NCI-H2029 treated with DMSO at 0.1 percent for 48 hours (cell line): ENCODE measurements around the gene SRSF5.
"Not testable (repeated sequence)": the region's sequence is repeated elsewhere in the genome, so short reads cannot be mapped to it uniquely, and the experiment has no call there.

Experiments used
- DNase-seq: peaks from one replicate; lab custom pipeline; 2025; lab: John Stamatoyannopoulos, UW

Gene SRSF5

DNA sequence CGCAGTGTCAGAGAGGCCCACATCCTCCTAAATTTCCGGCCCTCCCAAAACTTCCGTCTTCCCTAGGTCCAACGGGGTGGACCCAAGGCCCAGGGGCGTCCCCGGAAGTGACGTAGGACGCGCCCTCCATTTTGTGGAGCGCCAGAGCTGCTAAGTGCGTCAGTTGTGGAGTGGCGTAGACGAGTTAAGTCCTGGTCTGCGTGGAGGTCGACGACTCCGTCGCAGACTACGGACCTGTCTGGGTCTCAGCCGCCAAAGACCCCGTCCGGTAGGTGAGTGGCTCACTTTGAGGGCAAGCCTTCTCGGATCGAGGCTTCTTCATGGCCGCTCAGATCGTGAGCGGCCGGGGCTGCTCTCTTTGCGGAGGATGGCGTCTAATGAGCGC, at the start of gene SRSF5:
Gene SRSF5, plus strand, starts transcription at position 159 of the 385 bp plus-strand sequence. CDS start 1,015 bp downstream, outside the sequence.
- DNase-seq: peak; percentile 64

GRCh38 chr14:69718614-69719013, 48.3 kb upstream of the SRSF5 start:
- not testable (repeated sequence) for DNase-seq

GRCh38 chr14:69719501-69719951, 47.4 kb upstream of the SRSF5 start:
- no peak for DNase-seq

DNA sequence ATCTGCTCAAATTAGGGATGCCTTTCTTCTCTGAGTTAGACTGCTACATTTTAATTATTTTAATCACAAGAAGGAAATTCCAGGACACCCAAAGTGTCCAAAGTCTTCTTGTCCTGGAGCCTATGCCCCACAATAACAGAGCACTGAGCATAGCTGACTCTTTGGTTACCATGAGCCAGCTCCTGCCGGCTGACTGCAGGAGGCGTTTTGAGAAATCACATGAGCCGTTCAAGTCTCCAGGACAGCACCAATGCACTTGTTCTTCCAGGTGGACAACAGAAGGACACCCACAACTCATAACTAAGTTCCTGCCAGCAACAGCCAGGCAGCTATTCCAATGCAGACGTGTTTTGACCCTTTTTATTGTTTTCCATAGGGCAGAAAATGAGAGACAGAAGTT, 46.0 kb upstream of the SRSF5 start:
- no peak for DNase-seq

DNA sequence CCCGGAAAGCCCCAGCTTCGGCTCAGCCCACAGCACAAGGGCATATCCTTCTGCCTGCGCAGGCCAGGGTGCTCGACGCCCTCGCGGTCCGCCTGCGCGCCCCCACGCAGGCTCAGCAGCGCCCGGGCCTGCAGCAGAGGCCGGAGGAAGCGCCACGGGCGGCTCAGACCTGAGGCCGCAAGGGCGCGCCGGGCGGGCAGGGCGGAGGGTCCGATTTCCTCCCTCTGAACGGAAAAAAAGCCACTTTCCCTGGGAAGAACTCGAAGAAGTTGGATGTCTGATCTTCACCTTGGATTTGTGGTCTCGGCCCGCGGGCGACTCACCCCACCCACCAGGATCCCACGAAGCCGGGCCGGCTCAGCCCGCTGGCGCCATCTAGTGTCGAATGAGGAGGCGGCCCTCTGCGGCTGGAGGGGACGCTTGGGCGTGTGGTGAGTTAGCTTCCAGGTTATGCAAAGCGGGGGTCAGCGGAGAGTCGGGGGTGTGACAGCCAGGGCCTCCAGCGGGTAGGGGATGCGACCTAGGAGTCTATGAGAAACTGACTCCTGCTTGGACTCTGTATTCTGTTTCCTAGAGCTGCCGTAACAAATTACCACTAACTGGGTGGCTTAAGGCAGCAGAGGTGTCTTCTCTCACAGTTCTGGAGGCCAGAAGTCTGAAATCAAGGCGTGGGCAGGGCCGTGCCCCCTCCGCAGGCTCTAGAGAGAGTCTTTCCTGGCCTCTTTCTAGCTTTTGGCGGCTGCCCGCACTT, 40.0 kb upstream of the SRSF5 start:
- no peak for DNase-seq

GRCh38 chr14:69727860-69728259, 39.1 kb upstream of the SRSF5 start:
- DNase-seq: no peak

GRCh38 chr14:69731919-69732598, 34.9 kb upstream of the SRSF5 start:
- not testable (repeated sequence) for DNase-seq

DNA sequence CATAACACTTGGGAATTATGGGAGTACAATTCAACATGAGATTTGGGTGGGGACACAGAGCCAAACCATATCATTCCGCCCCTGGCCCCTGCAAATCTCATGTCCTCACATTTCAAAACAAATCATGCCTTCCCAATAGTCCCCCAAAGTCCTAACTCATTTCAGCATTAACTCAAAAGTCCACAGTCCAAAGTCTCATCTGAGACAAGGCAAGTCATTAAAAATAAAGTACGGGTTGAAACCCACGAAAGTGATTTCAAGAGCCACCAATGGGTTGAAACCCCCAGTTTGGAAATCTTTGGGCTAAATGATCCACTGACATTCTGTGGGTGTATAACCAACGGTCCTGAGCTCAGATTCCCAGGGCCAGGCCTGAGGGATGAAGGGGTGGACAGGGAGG, 30.5 kb upstream of the SRSF5 start:
- not testable (repeated sequence) for DNase-seq

DNA sequence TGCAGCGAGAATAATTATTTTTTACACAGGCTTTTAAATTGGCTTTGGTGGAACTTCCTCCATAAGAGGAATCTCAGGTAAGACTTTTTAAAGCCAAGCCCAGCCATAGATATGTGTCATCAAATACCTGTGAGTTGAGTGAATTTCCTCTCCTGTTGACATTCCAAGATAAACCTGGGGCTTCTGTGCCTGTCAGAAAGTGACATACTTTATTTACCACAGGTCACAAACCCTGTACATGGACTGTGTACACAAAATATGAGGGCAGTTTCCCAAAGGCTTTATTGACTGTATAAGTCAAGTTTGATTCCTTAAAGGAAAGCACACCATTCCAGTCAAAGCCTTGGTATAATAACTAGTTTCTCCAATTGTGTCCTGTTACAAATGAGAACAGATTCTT, 25.9 kb upstream of the SRSF5 start:
- DNase-seq: no peak

DNA sequence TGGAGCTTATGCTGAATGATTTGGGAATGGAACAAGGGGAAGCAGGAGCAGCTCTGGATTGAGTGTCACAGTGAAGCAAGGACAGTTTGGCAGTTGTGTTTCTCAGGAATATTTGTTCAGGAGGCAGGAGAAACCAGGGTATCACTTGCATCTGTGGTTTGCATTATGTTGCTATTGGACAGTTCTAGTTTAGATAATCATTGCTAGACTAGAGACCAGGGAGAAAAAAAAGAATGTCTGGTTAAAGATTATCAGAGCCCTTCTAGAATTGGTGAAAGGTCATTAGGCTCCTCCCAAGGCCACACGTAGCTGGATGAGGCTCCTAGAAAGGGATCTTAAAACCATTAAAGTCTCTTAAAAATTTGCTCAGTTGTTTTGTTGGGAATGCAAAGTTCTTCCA, 17.0 kb upstream of the SRSF5 start:
- DNase-seq: no peak

GRCh38 chr14:69750495-69750894, 16.4 kb upstream of the SRSF5 start:
- no peak for DNase-seq

DNA sequence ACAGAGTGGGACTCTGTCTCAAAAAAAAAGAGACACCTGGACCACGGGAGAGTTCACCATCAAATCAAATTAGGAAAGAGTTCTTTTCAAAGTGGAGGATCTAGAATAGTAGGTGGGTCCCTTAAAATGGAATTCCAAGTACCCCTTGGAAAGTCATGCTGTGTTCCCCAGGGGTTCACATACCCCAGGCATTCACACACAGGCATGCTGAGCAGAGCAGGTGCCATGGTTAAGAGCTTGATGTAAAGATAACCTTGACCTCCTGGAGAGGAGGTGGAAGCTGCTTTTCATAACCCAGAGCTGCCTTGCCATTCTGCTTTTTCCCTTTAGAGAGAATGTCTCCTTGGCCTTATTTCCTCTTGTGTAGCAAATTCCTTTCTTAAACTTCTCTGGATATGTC, 14.2 kb upstream of the SRSF5 start:
- DNase-seq: no peak

- DNase-seq: no peak
Measured at GRCh38 chr14:69753860-69754259, 13.1 kb upstream of the SRSF5 start.

GRCh38 chr14:69754487-69754886, 12.5 kb upstream of the SRSF5 start:
- no peak for DNase-seq

- DNase-seq: no peak
Measured at GRCh38 chr14:69755296-69755695, 11.6 kb upstream of the SRSF5 start.

DNA sequence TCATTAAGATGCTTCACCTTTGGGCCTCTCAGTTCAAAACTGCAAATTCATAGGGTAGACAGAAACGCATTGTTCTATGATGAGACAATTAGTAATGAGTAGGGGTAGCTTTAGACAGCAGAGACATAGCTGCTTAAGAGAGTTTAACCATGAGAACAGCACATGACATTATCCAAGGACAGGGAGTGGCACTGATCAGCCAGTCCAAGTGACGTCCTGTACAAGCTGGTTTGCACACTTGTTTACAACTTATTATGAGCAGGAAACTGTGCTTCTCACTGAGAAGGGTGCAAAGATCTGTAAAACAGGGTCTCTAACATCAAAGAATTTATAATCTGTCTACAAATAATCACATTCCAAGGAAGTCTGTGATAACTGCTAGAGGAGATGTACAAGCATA, 11.2 kb upstream of the SRSF5 start:
- DNase-seq: no peak

DNA sequence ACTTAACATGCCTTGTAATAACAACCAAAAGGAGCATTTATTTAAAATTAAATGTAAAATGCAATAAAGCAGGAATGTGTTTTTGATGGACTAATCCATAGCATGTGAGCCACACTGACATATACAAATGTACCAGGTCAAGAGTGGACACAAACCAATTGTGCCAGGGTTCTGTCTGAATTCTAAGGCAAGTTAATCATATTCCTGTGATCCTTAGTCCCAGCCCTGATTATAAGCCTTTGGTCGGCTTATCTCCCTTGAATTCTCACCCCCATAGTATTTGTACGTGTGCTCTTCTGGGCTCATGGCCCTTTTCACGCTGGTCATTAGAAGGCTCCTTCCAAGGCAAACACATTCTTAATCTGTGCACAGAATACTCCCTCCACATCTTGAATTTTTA, 10.6 kb upstream of the SRSF5 start:
- no peak for DNase-seq

DNA sequence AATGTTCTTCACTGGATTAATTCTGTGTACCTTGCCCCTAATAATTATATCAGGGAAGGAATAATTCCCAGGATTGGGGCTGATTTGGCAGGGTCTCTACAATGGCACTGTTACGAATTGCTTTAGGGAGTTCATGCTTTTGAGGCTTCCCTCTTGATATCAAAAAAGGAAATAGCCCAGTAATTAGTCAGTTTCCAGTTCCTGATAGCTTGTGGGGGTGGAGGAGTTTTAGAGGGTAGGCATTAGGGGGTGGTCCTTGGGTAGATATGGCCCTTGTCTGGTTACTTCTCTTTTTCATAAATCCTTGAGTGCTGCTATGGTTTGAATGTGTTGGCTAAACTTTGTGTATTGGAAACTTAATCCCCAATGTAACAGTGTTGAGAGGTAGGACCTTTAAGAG, 6.1 kb upstream of the SRSF5 start:
- no peak for DNase-seq

DNA sequence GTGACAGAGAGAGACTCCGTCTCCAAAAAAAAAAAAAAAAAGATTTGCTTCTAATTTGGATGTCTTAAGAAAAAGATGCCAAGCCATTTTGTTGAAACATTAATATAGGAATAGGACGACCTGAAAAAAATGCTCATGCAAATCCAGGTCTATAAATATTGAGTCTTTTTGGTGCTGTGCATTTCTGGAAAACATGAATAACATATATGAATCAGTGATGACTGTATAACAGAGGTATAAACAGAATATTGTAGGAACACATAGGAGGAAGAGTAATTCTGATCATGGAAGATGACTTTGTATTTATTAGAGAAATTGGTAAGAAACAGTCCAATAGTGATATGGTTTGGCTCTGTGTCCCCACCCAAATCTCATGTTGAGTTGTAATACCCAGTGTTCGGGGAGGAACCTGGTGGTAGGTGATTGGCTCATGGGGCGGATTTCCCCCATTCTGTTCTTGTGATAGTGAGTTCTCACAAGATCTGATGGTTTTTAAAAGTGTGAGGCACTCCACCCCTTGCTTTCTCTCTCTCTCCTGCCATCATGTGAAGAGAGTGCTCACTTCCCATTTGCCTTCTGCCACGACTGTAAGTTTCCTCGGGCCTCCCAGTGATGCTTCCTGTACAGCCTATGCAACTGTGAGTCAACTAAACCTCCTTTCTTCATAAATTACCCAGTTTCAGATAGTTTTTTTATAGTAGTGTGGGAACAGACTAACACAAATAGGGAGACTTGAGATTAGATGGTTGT, 3.0 kb upstream of the SRSF5 start:
- DNase-seq: no peak

GRCh38 chr14:69767369-69767999, 542 bp downstream of the SRSF5 start:
- peak; percentile 45 for DNase-seq

DNA sequence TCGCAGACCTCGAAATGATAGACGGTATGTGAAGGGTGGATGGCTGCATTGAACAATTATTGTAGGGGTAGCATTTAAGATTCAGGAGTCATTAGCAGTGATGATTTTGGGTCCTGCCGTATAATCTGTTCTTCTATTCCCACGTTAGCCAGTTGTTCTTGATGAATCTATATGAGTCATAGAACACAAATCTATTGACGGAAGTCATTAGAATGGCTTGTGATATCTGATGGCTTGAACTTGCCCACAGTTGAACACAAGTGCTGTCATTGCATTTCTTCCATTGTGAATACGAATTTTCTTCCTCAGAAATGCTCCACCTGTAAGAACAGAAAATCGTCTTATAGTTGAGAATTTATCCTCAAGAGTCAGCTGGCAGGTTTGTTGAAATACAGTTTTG, 1.9 kb downstream of the SRSF5 start:
- DNase-seq: no peak

DNA sequence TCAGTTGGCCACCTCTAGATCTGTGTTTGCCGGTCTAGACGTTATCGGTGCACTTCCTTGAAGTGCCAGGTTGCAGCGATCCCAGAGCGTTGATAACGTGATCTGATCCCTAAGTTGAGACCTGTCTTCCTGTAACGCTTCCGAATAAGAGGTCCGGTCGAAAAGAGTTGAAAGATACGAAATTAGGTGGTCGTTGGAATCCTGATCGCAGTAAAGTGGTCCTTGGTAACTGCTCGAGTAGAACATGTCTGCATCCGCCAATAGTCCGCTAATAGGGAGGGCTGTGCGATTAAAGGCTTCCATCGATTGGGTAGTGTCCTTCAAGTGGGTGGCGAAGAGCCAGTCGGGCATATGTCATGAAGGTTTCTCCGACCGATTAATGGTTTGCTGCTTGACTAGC, 2.7 kb downstream of the SRSF5 start:
- no peak for DNase-seq
